B cell (primary cell): ENCODE results near the gene NOL3.

ENCODE experiments used
- EZH2 ChIP-seq: IDR thresholded peaks from 2 replicates; pipeline ENCODE4 v1.6.1; 2012; ENCODE audit warnings: borderline replicate concordance, low read depth, mild to moderate bottlenecking, moderate library complexity, low read length; ENCODE audit not compliant: insufficient read depth, poor library complexity, severe bottlenecking
- TF ChIP-seq, protein P1 (sequence below): fragments of 200-600 bp; IDR thresholded peaks from one replicate; pipeline ENCODE4 v1.8.0; 2022; ENCODE audit warnings: antibody characterized with exemption, mild to moderate bottlenecking

GRCh38 chr16:67158637-67159600 is 11.4 kb upstream of the NOL3 start:
- TF ChIP-seq, protein P1, sequence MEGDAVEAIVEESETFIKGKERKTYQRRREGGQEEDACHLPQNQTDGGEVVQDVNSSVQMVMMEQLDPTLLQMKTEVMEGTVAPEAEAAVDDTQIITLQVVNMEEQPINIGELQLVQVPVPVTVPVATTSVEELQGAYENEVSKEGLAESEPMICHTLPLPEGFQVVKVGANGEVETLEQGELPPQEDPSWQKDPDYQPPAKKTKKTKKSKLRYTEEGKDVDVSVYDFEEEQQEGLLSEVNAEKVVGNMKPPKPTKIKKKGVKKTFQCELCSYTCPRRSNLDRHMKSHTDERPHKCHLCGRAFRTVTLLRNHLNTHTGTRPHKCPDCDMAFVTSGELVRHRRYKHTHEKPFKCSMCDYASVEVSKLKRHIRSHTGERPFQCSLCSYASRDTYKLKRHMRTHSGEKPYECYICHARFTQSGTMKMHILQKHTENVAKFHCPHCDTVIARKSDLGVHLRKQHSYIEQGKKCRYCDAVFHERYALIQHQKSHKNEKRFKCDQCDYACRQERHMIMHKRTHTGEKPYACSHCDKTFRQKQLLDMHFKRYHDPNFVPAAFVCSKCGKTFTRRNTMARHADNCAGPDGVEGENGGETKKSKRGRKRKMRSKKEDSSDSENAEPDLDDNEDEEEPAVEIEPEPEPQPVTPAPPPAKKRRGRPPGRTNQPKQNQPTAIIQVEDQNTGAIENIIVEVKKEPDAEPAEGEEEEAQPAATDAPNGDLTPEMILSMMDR = no peak
- no peak for TF ChIP-seq EZH2
